ENCODE measurements around the gene CPNE5. TPM values are rescaled to one million over a fixed set of nuclear protein-coding genes. Genes with fewer than 3 reads are reported as not detected.

Gene CPNE5
- total and polyA plus RNA-seq, 9 of the 15 experiments (the other 6 are each of a cell fraction or from before 2014, with no cell fraction given), result 0.14 to 1.0 (median 0.46) TPM; not detected in 2

DNA sequence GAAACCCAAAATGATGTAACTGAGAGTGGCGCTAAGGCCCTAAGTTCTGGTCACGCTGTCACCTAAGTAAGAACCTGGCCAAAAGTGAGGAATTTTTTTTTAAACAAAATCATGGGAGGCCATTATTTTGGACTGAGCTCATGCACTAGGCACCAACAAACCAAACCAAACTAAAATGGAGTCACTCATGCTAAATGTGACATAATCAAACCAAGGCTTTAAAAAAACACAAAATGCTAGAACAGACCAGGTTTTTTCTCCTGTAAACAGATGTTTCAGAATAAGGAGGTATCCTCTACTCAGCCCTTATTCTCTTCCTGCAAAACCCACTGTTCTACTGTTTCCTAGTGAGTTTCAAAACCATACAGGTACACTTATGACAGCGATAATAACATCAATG is 45.4 kb upstream of the CPNE5 start (continued):
- TF ChIP-seq HNRNPLL (IDR thresholded peaks at IDR 0.05; ENCODE audit: low read depth, low read length, poor library complexity, severe bottlenecking) (no peak), CHD1 (IDR thresholded peaks at IDR 0.05; ENCODE audit: low read length) (no peak), TAL1 (IDR thresholded peaks at IDR 0.05) (no peak), PPARD (CRISPR knock-in tag; IDR thresholded peaks at IDR 0.05) (no peak), GABPB1 (CRISPR knock-in tag; IDR thresholded peaks at IDR 0.05) (no peak), ILF3 (IDR thresholded peaks at IDR 0.05; ENCODE audit: borderline replicate concordance) (no peak), RAD21 (CRISPR knock-in tag; conservative IDR thresholded peaks at IDR 0.05 in 1 of 2, IDR thresholded peaks at IDR 0.05 in 1 of 2) (0 out of 4 replicates have a peak, but pooled peaks of 1 of the 2 experiments have one; percentile 4), RBM15 (IDR thresholded peaks at IDR 0.05; ENCODE audit: insufficient read depth, low read length) (no peak), ZNF586 (CRISPR knock-in tag; conservative IDR thresholded peaks at IDR 0.05) (no peak), ZNF316 (IDR thresholded peaks at IDR 0.05) (no peak), CREB1 (IDR thresholded peaks at IDR 0.05) (no peak), CREB1 (CRISPR knock-in tag; IDR thresholded peaks at IDR 0.05) (no peak), ARHGAP35 (IDR thresholded peaks at IDR 0.05; ENCODE audit: partially characterized antibody) (no peak), HIVEP1 (CRISPR knock-in tag; IDR thresholded peaks at IDR 0.05) (peak; percentile 86; the same call in 1 of the 2 replicates), NFYB (IDR thresholded peaks at IDR 0.05; ENCODE audit: extremely low read depth, insufficient read length) (no peak)
- TF ChIP-seq, protein P1, sequence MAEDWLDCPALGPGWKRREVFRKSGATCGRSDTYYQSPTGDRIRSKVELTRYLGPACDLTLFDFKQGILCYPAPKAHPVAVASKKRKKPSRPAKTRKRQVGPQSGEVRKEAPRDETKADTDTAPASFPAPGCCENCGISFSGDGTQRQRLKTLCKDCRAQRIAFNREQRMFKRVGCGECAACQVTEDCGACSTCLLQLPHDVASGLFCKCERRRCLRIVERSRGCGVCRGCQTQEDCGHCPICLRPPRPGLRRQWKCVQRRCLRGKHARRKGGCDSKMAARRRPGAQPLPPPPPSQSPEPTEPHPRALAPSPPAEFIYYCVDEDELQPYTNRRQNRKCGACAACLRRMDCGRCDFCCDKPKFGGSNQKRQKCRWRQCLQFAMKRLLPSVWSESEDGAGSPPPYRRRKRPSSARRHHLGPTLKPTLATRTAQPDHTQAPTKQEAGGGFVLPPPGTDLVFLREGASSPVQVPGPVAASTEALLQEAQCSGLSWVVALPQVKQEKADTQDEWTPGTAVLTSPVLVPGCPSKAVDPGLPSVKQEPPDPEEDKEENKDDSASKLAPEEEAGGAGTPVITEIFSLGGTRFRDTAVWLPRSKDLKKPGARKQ (CRISPR knock-in tag; IDR thresholded peaks at IDR 0.05), result no peak
- TF ChIP-seq, protein P2, sequence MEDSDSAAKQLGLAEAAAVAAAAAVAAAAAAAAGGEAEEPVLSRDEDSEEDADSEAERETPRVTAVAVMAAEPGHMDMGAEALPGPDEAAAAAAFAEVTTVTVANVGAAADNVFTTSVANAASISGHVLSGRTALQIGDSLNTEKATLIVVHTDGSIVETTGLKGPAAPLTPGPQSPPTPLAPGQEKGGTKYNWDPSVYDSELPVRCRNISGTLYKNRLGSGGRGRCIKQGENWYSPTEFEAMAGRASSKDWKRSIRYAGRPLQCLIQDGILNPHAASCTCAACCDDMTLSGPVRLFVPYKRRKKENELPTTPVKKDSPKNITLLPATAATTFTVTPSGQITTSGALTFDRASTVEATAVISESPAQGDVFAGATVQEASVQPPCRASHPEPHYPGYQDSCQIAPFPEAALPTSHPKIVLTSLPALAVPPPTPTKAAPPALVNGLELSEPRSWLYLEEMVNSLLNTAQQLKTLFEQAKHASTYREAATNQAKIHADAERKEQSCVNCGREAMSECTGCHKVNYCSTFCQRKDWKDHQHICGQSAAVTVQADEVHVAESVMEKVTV (CRISPR knock-in tag; IDR thresholded peaks at IDR 0.05), result no peak
- TF ChIP-seq, protein P3, sequence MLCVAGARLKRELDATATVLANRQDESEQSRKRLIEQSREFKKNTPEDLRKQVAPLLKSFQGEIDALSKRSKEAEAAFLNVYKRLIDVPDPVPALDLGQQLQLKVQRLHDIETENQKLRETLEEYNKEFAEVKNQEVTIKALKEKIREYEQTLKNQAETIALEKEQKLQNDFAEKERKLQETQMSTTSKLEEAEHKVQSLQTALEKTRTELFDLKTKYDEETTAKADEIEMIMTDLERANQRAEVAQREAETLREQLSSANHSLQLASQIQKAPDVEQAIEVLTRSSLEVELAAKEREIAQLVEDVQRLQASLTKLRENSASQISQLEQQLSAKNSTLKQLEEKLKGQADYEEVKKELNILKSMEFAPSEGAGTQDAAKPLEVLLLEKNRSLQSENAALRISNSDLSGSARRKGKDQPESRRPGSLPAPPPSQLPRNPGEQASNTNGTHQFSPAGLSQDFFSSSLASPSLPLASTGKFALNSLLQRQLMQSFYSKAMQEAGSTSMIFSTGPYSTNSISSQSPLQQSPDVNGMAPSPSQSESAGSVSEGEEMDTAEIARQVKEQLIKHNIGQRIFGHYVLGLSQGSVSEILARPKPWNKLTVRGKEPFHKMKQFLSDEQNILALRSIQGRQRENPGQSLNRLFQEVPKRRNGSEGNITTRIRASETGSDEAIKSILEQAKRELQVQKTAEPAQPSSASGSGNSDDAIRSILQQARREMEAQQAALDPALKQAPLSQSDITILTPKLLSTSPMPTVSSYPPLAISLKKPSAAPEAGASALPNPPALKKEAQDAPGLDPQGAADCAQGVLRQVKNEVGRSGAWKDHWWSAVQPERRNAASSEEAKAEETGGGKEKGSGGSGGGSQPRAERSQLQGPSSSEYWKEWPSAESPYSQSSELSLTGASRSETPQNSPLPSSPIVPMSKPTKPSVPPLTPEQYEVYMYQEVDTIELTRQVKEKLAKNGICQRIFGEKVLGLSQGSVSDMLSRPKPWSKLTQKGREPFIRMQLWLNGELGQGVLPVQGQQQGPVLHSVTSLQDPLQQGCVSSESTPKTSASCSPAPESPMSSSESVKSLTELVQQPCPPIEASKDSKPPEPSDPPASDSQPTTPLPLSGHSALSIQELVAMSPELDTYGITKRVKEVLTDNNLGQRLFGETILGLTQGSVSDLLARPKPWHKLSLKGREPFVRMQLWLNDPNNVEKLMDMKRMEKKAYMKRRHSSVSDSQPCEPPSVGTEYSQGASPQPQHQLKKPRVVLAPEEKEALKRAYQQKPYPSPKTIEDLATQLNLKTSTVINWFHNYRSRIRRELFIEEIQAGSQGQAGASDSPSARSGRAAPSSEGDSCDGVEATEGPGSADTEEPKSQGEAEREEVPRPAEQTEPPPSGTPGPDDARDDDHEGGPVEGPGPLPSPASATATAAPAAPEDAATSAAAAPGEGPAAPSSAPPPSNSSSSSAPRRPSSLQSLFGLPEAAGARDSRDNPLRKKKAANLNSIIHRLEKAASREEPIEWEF (CRISPR knock-in tag; IDR thresholded peaks at IDR 0.05), result peak; percentile 52; the same call in 1 of the 2 replicates
- TF ChIP-seq, protein P4, sequence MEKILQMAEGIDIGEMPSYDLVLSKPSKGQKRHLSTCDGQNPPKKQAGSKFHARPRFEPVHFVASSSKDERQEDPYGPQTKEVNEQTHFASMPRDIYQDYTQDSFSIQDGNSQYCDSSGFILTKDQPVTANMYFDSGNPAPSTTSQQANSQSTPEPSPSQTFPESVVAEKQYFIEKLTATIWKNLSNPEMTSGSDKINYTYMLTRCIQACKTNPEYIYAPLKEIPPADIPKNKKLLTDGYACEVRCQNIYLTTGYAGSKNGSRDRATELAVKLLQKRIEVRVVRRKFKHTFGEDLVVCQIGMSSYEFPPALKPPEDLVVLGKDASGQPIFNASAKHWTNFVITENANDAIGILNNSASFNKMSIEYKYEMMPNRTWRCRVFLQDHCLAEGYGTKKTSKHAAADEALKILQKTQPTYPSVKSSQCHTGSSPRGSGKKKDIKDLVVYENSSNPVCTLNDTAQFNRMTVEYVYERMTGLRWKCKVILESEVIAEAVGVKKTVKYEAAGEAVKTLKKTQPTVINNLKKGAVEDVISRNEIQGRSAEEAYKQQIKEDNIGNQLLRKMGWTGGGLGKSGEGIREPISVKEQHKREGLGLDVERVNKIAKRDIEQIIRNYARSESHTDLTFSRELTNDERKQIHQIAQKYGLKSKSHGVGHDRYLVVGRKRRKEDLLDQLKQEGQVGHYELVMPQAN (IDR thresholded peaks at IDR 0.05; ENCODE audit: borderline replicate concordance), result no peak
